Measurements from ENCODE around the gene NDUFC1.
A peak's percentile ranks its signal among the peaks of the same experiment; 100 is the strongest.

Gene NDUFC1

DNA sequence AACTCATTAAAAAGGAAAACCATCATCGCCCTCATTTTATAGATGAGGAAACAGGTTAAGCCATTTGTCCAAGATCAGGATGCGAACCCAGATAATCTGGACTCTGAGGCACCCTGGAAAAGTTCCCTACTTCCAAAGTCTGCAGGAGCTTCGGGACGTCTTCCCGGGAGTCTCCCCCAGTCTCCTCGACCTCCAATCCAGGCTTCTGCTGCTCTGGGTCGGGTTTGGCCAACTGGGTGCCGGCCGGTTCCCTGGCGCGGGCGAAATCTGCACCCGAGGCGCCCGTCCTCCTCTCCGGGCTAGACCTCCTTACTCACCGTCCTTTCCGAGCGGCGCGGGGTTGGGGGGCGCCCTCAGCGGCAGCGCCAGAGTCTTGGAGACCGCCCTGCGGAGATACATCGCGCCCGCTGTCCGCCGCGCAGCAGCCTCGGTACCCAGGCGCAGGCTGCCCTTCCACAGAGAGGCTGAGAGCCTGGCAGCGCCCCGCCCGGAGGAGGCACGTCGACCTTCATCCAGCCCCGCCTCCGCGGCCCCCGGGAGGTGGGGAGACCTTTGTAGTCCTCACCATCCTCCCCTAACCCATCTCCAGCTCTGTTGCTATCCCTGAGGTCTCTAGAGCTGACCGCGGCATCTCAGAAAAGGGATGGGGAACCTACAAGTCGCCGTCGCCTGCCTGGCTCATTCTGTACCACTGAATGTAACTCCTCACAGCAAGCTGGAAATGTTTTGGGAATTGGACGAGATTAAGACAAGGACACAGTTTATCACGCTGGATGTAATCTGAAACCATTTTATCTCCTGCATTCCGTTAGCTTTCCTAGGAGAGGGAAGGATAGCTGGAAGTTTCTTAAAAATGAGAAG lies 22.3 kb downstream of the NDUFC1 start, which contains the start of gene MGARP (continued):
- TF ChIP-seq SCRT1 (tag by site-specific recombination; IDR thresholded peaks at IDR 0.05; ENCODE audit: borderline replicate concordance) (no peak), BCL11A (tag by site-specific recombination; IDR thresholded peaks at IDR 0.05; ENCODE audit: low read depth) (no peak), ZNF596 (tag by site-specific recombination; IDR thresholded peaks at IDR 0.05) (no peak), HOXD13 (CRISPR knock-in tag; IDR thresholded peaks at IDR 0.05; ENCODE audit: borderline replicate concordance) (no peak), ZNF423 (tag by site-specific recombination; IDR thresholded peaks at IDR 0.05) (no peak), ZBTB7A (tag by site-specific recombination; IDR thresholded peaks at IDR 0.05; ENCODE audit: low read depth) (no peak), ZNF792 (tag by site-specific recombination; IDR thresholded peaks at IDR 0.05) (no peak), ZNF23 (tag by site-specific recombination; IDR thresholded peaks at IDR 0.05; ENCODE audit: borderline replicate concordance) (no peak), ZNF155 (tag by site-specific recombination; IDR thresholded peaks at IDR 0.05) (no peak), REPIN1 (tag by site-specific recombination; IDR thresholded peaks at IDR 0.05; ENCODE audit: low read depth) (no peak), ZNF777 (tag by site-specific recombination; IDR thresholded peaks at IDR 0.05; ENCODE audit: borderline replicate concordance) (no peak), ZNF354C (tag by site-specific recombination; IDR thresholded peaks at IDR 0.05; ENCODE audit: borderline replicate concordance, low read depth) (no peak)
- TF ChIP-seq, protein P1, sequence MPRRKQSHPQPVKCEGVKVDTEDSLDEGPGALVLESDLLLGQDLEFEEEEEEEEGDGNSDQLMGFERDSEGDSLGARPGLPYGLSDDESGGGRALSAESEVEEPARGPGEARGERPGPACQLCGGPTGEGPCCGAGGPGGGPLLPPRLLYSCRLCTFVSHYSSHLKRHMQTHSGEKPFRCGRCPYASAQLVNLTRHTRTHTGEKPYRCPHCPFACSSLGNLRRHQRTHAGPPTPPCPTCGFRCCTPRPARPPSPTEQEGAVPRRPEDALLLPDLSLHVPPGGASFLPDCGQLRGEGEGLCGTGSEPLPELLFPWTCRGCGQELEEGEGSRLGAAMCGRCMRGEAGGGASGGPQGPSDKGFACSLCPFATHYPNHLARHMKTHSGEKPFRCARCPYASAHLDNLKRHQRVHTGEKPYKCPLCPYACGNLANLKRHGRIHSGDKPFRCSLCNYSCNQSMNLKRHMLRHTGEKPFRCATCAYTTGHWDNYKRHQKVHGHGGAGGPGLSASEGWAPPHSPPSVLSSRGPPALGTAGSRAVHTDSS (tag by site-specific recombination; IDR thresholded peaks at IDR 0.05): 0 out of 2 replicates have a peak, but pooled peaks have one; percentile 30
- TF ChIP-seq, protein P2, sequence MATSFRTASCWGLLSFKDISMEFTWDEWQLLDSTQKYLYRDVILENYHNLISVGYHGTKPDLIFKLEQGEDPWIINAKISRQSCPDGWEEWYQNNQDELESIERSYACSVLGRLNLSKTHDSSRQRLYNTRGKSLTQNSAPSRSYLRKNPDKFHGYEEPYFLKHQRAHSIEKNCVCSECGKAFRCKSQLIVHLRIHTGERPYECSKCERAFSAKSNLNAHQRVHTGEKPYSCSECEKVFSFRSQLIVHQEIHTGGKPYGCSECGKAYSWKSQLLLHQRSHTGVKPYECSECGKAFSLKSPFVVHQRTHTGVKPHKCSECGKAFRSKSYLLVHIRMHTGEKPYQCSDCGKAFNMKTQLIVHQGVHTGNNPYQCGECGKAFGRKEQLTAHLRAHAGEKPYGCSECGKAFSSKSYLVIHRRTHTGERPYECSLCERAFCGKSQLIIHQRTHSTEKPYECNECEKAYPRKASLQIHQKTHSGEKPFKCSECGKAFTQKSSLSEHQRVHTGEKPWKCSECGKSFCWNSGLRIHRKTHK (tag by site-specific recombination; IDR thresholded peaks at IDR 0.05): no peak
- TF ChIP-seq, protein P3, sequence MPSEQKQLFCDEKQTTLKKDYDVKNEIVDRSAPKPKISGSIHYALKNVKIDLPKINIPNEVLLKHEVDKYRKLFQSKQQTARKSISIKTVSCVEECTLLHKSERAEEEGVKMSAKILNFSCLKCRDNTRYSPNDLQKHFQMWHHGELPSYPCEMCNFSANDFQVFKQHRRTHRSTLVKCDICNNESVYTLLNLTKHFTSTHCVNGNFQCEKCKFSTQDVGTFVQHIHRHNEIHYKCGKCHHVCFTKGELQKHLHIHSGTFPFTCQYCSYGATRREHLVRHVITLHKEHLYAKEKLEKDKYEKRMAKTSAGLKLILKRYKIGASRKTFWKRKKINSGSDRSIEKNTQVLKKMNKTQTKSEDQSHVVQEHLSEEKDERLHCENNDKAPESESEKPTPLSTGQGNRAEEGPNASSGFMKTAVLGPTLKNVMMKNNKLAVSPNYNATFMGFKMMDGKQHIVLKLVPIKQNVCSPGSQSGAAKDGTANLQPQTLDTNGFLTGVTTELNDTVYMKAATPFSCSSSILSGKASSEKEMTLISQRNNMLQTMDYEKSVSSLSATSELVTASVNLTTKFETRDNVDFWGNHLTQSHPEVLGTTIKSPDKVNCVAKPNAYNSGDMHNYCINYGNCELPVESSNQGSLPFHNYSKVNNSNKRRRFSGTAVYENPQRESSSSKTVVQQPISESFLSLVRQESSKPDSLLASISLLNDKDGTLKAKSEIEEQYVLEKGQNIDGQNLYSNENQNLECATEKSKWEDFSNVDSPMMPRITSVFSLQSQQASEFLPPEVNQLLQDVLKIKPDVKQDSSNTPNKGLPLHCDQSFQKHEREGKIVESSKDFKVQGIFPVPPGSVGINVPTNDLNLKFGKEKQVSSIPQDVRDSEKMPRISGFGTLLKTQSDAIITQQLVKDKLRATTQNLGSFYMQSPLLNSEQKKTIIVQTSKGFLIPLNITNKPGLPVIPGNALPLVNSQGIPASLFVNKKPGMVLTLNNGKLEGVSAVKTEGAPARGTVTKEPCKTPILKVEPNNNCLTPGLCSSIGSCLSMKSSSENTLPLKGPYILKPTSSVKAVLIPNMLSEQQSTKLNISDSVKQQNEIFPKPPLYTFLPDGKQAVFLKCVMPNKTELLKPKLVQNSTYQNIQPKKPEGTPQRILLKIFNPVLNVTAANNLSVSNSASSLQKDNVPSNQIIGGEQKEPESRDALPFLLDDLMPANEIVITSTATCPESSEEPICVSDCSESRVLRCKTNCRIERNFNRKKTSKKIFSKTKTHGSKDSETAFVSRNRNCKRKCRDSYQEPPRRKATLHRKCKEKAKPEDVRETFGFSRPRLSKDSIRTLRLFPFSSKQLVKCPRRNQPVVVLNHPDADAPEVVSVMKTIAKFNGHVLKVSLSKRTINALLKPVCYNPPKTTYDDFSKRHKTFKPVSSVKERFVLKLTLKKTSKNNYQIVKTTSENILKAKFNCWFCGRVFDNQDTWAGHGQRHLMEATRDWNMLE (tag by site-specific recombination; conservative IDR thresholded peaks at IDR 0.05; ENCODE audit: low read depth): no peak
- TF ChIP-seq, protein P4, sequence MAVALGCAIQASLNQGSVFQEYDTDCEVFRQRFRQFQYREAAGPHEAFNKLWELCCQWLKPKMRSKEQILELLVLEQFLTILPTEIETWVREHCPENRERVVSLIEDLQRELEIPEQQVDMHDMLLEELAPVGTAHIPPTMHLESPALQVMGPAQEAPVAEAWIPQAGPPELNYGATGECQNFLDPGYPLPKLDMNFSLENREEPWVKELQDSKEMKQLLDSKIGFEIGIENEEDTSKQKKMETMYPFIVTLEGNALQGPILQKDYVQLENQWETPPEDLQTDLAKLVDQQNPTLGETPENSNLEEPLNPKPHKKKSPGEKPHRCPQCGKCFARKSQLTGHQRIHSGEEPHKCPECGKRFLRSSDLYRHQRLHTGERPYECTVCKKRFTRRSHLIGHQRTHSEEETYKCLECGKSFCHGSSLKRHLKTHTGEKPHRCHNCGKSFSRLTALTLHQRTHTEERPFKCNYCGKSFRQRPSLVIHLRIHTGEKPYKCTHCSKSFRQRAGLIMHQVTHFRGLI (tag by site-specific recombination; IDR thresholded peaks at IDR 0.05): no peak
- TF ChIP-seq, protein P5, sequence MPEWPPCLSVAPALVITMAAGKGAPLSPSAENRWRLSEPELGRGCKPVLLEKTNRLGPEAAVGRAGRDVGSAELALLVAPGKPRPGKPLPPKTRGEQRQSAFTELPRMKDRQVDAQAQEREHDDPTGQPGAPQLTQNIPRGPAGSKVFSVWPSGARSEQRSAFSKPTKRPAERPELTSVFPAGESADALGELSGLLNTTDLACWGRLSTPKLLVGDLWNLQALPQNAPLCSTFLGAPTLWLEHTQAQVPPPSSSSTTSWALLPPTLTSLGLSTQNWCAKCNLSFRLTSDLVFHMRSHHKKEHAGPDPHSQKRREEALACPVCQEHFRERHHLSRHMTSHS (tag by site-specific recombination; IDR thresholded peaks at IDR 0.05): no peak
- TF ChIP-seq, protein P6, sequence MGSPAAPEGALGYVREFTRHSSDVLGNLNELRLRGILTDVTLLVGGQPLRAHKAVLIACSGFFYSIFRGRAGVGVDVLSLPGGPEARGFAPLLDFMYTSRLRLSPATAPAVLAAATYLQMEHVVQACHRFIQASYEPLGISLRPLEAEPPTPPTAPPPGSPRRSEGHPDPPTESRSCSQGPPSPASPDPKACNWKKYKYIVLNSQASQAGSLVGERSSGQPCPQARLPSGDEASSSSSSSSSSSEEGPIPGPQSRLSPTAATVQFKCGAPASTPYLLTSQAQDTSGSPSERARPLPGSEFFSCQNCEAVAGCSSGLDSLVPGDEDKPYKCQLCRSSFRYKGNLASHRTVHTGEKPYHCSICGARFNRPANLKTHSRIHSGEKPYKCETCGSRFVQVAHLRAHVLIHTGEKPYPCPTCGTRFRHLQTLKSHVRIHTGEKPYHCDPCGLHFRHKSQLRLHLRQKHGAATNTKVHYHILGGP (tag by site-specific recombination; IDR thresholded peaks at IDR 0.05): no peak
- TF ChIP-seq, protein P7, sequence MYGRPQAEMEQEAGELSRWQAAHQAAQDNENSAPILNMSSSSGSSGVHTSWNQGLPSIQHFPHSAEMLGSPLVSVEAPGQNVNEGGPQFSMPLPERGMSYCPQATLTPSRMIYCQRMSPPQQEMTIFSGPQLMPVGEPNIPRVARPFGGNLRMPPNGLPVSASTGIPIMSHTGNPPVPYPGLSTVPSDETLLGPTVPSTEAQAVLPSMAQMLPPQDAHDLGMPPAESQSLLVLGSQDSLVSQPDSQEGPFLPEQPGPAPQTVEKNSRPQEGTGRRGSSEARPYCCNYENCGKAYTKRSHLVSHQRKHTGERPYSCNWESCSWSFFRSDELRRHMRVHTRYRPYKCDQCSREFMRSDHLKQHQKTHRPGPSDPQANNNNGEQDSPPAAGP (tag by site-specific recombination; IDR thresholded peaks at IDR 0.05): no peak
